Calu3 (cell line): ENCODE measurements around the gene CREB3L1. TPM values are rescaled to one million over a fixed set of nuclear protein-coding genes. Genes with fewer than 3 reads are reported as not detected.

Source experiments
- BruUV-seq: library from RNA; stranded (reverse); fragments of 400-500 nt; replicated peaks from 2 replicates; lab custom pipeline; 2021; lab: Mats Ljungman, UMichigan
- CTCF ChIA-PET: fragments of 300-600 bp; sonication (Branson Sonifier 250); formaldehyde crosslinking; loops from one replicate; lab custom pipeline; 2022; ENCODE audit warnings: antibody characterized with exemption; lab: Charles Lee
- DNase-seq: peaks from one replicate; pipeline ENCODE4 v3.0.0; 2022
- H3K27ac Mint-ChIP-seq: one replicate; pipeline ENCODE4 v1.8.0; 2022; ENCODE audit warnings: mixed read lengths; ENCODE audit not compliant: unreplicated experiment
- H3K27me3 Mint-ChIP-seq: one replicate; pipeline ENCODE4 v1.8.0; 2022; ENCODE audit warnings: mixed read lengths; ENCODE audit not compliant: unreplicated experiment
- H3K36me3 Mint-ChIP-seq: one replicate; pipeline ENCODE4 v1.8.0; 2022; ENCODE audit warnings: mild to moderate bottlenecking, moderate library complexity, mixed read lengths; ENCODE audit not compliant: insufficient read depth, unreplicated experiment
- H3K4me1 Mint-ChIP-seq: one replicate; pipeline ENCODE4 v1.8.0; 2022; ENCODE audit warnings: mild to moderate bottlenecking, low read depth, mixed read lengths; ENCODE audit not compliant: unreplicated experiment
- H3K4me3 Mint-ChIP-seq: one replicate; pipeline ENCODE4 v1.8.0; 2022; ENCODE audit warnings: mild to moderate bottlenecking, low read depth, moderate library complexity, mixed read lengths; ENCODE audit not compliant: unreplicated experiment
- H3K9me3 Mint-ChIP-seq: one replicate; pipeline ENCODE4 v1.8.0; 2022; ENCODE audit warnings: low read depth, mixed read lengths; ENCODE audit not compliant: unreplicated experiment
- CTCF ChIP-seq: fragments of 200-600 bp; IDR thresholded peaks from one replicate; pipeline ENCODE4 v1.8.0; 2022; ENCODE audit warnings: antibody characterized with exemption; ENCODE audit not compliant: unreplicated experiment
- intact Hi-C: fragments of 100-400 bp; cut with micrococcal nuclease; formaldehyde crosslinking; loops from one replicate; pipeline ENCODE4 v1.10.0; 2022; ENCODE audit not compliant: unreplicated experiment
- total RNA-seq: library from RNA; stranded (reverse); gene quantifications from 2 replicates; pipeline ENCODE4 v1.2.3, GENCODE V29; 2022

CREB3L1 gene
- total RNA-seq, 1 experiment from 2014 or later, result not detected

GRCh38 chr11:46235777-46236688, 41.4 kb upstream of the CREB3L1 start:
- DNase-seq, result no peak

GRCh38 chr11:46236918-46237247, 40.6 kb upstream of the CREB3L1 start:
- CTCF ChIA-PET, result no interaction called here
- H3K4me3 Mint-ChIP-seq, result peak overlapping the region; percentile 76
- no peak for DNase-seq
- TF ChIP-seq CTCF, result no peak
- H3K4me1 Mint-ChIP-seq, result peaks cover 17% of the 10 kb centered on the region
- peaks cover 9% of the 10 kb centered on the region for H3K36me3 Mint-ChIP-seq
- H3K27ac Mint-ChIP-seq, result peak overlapping the region; percentile 67
- BruUV-seq, result no TSS peak
- H3K27me3 Mint-ChIP-seq, result peaks cover 45% of the 10 kb centered on the region
- intact Hi-C loops, result no loop called here
- H3K9me3 Mint-ChIP-seq, result no peaks in the 10 kb centered on the region

More at GRCh38 chr11:46235777-46236688, 41.4 kb upstream of the CREB3L1 start:
- BruUV-seq, result no TSS peak
- H3K4me3 Mint-ChIP-seq, result peak overlapping the region; percentile 76
- CTCF ChIA-PET, result no interaction called here
- H3K27me3 Mint-ChIP-seq, result peaks cover 45% of the 10 kb centered on the region
- H3K27ac Mint-ChIP-seq, result peak overlapping the region; percentile 67
- peaks cover 9% of the 10 kb centered on the region for H3K36me3 Mint-ChIP-seq
- TF ChIP-seq CTCF, result no peak
- peaks cover 17% of the 10 kb centered on the region for H3K4me1 Mint-ChIP-seq
- H3K9me3 Mint-ChIP-seq, result no peaks in the 10 kb centered on the region
- intact Hi-C loops, result no loop called here

- no peak for TF ChIP-seq CTCF
- peak overlapping the region; percentile 76 for H3K4me3 Mint-ChIP-seq
- peaks cover 23% of the 10 kb centered on the region for H3K4me1 Mint-ChIP-seq
- intact Hi-C loops, result no loop called here
- CTCF ChIA-PET, result interaction anchor here (0.5 to 1.5 kb wide), 6 partner anchors 59 to 1679 kb away, joined by 3 to 13 read pairs (median 5); no protein-coding TSS in a partner anchor
- peak overlapping the region; percentile 48 for H3K27ac Mint-ChIP-seq
- no TSS peak for BruUV-seq
- H3K27me3 Mint-ChIP-seq, result peaks cover 45% of the 10 kb centered on the region
- peaks cover 11% of the 10 kb centered on the region for H3K36me3 Mint-ChIP-seq
- no peaks in the 10 kb centered on the region for H3K9me3 Mint-ChIP-seq
- peak; percentile 52 for DNase-seq
Measured at GRCh38 chr11:46237248-46238077, 40.0 kb upstream of the CREB3L1 start.
